Measurements from ENCODE around the gene CFAP52. TPM values are rescaled to one million over a fixed set of nuclear protein-coding genes. Genes with fewer than 3 reads are reported as not detected.
"Not testable (repeated sequence)": the region's sequence is repeated elsewhere in the genome, so short reads cannot be mapped to it uniquely, and the experiment has no call there.

The CFAP52 gene, protein sequence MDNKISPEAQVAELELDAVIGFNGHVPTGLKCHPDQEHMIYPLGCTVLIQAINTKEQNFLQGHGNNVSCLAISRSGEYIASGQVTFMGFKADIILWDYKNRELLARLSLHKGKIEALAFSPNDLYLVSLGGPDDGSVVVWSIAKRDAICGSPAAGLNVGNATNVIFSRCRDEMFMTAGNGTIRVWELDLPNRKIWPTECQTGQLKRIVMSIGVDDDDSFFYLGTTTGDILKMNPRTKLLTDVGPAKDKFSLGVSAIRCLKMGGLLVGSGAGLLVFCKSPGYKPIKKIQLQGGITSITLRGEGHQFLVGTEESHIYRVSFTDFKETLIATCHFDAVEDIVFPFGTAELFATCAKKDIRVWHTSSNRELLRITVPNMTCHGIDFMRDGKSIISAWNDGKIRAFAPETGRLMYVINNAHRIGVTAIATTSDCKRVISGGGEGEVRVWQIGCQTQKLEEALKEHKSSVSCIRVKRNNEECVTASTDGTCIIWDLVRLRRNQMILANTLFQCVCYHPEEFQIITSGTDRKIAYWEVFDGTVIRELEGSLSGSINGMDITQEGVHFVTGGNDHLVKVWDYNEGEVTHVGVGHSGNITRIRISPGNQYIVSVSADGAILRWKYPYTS
- not detected for total RNA-seq

DNA sequence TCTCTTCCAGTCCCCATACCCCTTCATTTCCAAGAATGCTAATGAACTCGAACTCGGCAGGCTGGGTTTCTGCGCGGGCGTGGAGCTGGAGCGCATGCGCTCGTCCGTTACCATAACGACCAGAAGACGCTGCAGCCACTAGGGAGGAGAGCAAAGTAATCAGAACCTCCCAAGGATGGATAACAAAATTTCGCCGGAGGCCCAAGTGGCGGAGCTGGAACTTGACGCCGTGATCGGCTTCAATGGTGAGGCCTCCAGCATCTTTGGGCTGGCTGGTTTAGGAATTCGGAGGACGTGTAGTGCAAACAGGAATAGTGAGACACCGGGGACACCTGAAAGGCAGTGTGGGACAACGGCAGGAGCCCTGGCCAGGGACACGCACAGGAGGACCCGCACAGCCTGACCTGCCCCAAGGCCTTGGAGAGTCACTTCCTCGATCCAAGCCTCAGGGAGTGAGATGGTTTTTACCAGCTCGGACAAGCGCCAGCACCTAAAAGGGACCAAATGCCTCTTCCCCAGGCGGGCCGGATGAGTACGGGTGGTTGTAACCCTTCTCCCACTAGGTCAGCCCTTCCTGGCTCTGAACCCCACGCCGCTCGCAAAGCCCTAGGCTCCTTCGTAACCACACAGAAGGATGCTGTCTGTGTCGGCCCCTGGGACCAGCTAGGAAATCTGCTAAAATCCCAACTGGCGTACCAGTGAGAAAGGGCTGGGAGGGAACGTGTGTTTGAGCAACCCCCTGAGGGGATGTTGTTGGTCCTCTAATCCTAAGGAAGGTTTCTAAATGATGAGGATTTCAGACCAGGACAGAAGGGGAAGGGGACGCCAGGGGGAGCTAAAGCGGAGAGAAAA lies at the start of gene CFAP52:
Gene CFAP52 (plus strand): TSS at position 122 of the 852 bp plus-strand sequence. CDS start 54 bp downstream, at position 176.
- intact Hi-C loops (cut with DNase I) = no loop called here
- peak; percentile 95 for ATAC-seq
- peak; percentile 89 for DNase-seq (ENCODE audit: low spot score)

DNA sequence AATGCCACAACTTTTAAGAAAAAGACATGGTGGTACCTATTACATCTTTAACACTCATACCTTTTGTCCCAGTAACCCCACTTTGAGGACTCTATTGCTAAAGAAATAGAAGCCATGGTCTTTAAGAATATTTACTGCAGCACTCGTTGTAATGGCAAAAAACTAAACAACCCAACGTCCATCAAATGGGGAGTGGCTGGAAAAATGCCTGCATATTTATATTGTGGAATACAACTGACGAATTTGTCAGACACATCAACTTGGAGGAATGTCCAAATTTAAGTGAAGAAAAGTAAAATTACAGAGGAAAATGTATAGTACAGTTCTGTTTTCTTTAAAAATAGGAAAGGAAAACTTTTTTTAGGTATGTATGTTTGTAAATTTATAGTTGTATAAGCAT lies 48.7 kb upstream of the CFAP52 start:
- ATAC-seq (no peak), DNase-seq (ENCODE audit: low spot score) (no peak)
- intact Hi-C loops (cut with DNase I) = no loop called here

DNA sequence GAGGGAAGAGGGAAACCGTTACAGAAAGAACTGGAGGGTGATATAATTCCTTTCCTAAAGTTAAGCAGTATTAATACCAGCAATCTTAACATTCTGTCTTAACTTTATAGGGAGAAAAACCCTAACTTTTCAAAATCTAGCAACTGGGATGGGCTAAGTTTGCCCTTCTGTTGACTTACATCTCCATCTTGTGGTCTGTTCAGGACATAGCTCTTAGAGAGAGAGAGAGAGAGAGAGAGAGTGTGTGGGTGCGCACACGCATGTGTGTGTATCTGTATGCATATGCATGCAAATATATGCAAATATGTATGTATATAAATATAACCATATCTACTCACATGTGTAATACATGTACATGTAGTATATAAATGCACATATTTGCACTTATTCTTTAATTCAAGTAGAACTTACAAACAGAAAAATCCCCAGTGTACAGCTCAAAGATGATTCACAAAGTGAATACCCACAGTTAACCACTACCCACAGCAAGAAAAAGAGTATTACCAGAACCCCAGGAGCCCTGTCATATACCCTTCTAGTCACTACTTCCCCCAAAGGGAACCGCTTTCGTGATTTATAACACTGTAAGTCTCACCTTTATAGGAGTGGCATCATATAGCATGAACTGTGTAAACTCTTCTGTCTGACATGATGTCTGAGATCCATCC lies 47.3 kb upstream of the CFAP52 start:
- ATAC-seq (peak; percentile 45), DNase-seq (ENCODE audit: low spot score) (no peak)
- intact Hi-C loops (cut with DNase I) = no loop called here

DNA sequence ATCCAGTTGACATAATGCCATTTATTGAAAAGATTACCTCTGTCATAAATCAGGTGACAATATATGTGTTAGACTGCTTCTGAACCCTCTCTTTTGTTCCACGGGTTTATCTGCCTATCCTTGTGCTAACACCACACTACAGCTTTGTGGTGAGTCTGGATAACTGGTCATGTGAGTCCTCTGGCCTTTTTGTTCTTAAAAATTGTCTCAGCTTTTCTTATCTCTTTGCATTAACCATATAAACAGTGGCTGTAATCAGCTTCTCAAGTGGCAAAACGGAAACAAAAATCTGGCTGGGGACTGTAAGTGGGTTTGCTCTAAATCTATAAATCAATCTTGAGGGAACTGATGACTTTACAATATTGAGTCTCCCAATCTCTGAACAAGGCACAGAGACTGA lies 45.4 kb upstream of the CFAP52 start:
- intact Hi-C loops (cut with DNase I) = no loop called here
- ATAC-seq (no peak), DNase-seq (ENCODE audit: low spot score) (no peak)

DNA sequence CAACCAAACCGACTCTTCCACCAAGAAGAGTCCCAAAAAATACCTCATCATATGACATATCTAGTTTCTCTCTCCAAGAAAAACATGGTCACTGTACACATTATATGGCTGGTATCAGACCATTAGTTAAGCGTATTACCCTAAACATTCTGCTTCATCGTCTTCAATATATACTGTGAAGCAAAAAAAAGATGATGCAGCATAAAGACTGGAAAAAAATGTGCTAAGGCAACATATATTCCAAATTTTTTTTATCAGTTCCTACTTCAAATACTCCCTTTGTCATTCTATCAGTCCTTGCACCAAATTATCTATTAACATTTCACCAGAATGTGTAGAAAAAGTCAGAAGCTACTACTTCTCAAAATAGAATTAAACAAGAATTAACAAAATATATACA lies 43.7 kb upstream of the CFAP52 start:
- intact Hi-C loops (cut with DNase I) = no loop called here
- ATAC-seq (no peak), DNase-seq (ENCODE audit: low spot score) (no peak)

DNA sequence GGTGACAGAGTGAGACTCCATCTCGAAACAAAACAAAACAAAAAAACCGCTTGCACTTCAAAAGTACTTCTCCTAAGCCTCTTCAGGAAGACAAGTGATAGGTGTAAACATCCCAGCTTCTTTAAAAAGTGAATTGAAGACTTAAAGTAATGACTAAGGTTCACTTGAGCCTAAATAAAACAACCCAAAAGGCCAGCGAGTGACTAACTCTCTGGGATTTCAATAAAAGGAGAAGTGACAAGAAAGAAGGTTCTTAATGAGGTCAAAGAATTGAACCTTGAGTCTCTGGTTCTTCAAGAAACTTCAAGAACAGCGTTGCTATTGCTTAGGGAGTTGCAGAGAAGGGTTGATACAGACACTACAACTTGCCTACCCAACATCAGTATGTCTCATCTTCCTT lies 43.0 kb upstream of the CFAP52 start:
- DNase-seq (ENCODE audit: low spot score) (no peak), ATAC-seq (no peak)
- intact Hi-C loops (cut with DNase I) = no loop called here

DNA sequence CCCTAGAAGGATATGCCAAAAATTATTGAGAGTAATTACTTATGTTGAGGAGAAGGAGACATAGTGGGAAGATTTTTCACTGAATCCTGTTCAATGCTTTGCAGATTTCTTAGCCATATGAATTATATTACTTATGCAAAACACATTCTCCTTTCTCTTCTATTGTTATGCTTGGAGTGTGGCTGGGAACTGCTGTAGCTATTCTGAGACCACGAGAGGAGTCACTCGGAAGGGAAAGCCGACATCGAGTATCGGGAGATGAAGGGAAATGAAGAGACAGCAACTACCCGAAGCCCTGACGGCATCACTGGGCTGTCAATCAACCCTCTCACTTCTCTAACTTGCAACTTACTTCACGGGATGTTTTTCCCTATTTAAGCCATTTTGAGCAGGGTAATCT lies 40.4 kb upstream of the CFAP52 start:
- no peak for DNase-seq (ENCODE audit: low spot score)
- no peak for ATAC-seq
- intact Hi-C loops (cut with DNase I) = no loop called here

DNA sequence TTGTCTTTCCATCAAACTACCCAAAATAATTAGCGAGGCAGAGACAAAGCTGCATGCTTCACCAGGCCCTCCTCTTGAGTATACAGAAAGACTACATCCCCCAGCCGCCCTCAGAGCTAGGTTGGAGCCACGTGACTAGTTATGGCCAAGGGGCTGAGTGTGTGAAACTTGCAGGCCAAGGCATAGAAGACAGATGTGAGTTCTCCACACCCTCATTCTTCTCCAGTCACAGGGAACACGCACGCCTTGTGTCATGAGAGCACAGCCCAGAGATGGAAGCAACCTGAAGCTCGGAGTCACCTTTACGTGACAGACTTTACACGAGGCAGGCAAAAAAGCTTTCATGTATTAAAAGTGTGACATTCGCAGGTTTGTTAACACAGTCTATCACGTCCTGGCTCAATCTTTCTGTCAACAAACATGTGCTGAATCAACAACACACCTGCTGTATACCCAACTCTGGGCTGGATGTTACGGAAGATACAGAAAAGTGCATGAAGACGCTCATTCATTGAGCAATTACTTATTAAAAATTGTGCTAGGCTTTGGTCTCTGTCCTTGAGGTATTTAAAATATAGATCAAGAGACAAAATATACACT lies 39.2 kb upstream of the CFAP52 start:
- DNase-seq (ENCODE audit: low spot score) = no peak
- ATAC-seq = no peak
- intact Hi-C loops (cut with DNase I) = no loop called here

DNA sequence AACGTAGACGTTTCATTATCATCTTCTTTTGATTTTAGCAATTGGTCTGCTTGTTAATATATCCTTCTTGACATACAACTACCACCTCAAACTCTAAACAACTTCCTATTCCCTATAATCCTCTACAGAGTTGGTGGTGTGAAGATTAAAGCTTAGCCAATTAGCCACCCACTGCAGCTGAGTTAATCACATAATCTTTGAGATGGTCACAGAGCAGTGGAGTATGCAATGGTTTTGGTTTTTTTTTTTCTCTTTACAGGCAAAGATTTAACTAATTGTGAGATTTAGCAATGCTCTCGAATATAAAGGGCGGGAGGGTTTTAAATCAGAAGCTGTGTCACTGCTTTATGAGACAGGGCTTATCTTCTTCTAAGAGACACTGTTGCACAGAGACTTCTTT lies 37.8 kb upstream of the CFAP52 start:
- no peak for ATAC-seq
- intact Hi-C loops (cut with DNase I) = no loop called here
- DNase-seq (ENCODE audit: low spot score) = no peak

DNA sequence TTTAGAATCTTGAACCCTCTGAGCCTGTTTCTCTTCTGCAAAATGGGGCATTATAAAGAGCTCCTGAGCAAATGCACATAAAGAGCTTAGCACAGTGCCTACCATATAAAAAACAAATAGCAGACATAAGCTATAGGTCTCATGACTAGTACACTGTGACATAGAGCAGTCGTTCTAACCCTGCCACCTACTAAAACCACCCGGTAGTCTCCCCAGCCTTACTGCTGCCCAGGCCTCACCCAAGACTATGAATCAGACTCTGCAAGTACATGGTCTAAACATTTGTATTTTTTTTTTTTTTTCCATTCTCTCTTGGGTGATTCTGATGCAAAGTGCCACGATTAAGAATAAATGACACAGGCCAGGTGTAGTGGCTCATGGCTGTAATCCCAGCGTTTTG lies 34.7 kb upstream of the CFAP52 start:
- intact Hi-C loops (cut with DNase I) = no loop called here
- ATAC-seq = no peak
- DNase-seq (ENCODE audit: low spot score) = no peak

DNA sequence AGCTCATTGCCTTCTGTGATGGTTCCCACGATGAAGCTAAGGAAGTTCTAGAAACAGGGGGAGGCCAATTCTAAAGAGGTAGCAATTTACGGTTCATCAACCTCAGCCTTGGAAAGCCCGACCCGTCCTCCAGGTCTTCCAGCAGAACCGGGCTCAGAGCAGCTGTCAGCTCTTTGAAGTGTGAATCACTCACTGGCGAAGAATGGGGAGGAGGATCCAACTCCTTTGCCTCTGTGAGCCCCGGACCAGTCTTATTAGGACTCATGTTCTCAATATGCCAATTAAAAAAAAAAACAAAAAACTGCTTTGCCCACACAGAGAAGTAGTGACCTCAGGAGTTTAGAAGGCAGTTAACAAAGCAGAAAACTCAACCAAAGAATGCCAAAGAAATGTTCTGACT lies 32.2 kb upstream of the CFAP52 start:
- intact Hi-C loops (cut with DNase I) = no loop called here
- ATAC-seq (no peak), DNase-seq (ENCODE audit: low spot score) (no peak)

DNA sequence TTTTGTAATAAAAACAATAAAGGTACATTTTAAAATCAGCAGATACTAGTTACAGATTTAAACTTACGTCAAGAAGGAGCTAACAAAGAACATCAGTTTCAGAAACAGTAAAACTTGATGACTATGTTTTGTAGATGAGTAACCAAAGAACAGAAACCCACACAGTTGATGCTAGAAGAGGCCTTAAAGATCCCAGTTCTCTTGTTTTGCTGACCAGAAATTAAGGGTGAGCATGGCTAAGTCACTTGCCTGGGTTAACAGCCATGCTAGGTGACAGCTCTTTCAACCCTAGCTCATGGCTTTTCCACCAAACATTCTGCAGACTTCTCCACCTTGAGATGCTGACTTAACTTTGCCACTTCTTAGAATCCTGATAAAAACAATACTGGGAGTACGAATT lies 27.2 kb upstream of the CFAP52 start:
- DNase-seq (ENCODE audit: low spot score) = no peak
- ATAC-seq = no peak
- intact Hi-C loops (cut with DNase I) = no loop called here

DNA sequence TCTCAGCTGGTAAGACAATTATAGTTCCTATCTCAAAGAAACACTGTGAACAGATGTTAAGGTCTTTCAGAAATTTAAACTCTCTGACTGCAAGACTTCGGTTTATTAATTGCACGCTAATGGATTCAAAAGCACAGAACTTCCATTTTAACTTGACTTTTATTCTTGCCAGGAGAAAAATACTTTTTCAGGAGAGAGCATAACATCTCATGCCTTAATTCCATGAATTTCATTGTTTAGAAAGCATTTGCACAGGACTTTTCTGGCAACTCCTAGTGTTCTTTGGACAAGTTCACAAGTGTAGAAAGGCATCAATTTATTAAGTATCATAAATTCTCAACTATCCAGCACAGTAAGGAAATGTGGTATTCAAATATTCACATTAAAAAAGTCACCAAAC lies 23.3 kb upstream of the CFAP52 start:
- DNase-seq (ENCODE audit: low spot score) = no peak
- ATAC-seq = no peak
- intact Hi-C loops (cut with DNase I) = no loop called here

DNA sequence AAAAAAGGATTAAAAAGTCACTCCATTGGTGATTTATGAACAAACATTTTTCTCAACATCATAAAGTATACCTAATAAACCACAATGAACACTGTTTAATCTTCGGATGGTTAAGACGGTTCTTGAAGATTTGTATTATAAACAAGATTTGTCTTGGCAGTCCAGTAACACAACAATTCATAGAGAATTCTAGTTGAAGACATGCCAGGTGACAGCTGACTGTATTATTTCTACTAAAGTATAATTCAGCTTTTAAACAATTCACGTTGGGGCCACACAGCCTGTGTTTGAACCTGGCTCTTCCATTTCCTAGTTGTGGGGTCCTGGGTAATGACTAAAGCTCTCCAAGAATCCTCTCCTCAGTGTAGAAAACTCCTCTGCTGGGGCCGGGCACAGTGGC lies 22.8 kb upstream of the CFAP52 start:
- ATAC-seq = no peak
- intact Hi-C loops (cut with DNase I) = no loop called here

DNA sequence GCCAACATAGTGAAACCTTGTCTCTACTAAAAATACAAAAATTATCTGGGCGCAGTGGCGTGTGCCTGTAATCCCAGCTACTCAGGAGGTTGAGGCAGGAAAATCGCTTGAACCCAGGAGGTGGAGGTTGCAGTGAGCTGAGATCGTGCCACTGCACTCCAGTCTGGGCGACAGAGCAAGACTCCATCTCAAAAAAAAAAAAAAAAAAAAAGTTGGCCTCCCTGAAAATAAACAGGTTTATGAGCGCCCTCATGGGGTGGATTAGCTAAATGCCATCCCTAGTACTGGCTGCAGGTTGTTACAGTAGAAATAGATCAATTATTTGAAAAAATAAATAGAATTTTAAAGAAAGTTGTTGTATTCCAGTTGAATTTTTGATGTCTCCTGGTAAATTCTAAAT lies 21.7 kb upstream of the CFAP52 start:
- intact Hi-C loops (cut with DNase I); ATAC-seq; DNase-seq (ENCODE audit: low spot score): not testable (repeated sequence)

More for the DNA sequence above, 22.8 kb upstream of the CFAP52 start:
- DNase-seq (ENCODE audit: low spot score) = no peak

DNA sequence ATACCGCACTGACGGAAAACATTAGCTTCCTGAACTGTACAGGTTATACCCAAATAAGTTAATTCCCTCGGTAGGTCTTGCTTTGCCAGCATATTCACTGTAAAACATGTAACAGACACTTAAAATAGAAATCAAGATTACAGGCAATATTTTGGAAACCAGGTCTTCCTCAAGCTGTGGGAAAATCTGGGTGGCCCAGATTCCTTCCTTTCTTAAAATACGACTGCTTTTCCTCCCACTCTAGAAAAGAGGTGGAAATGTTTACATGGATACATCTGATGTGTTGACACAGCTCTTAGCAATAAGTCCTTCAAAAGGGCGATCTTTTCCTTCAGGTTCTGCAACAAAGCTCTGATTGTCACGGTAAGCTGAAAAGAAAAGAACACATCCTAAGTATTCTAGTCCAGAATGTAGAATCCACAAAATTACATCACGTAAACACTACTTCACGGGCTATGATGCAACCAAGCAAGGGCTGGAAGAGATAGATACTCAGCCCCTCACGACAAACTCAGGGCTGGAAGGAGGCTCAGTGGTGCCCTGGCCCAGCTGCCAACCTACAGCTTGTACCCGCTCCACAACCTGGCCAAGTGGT lies 19.2 kb upstream of the CFAP52 start:
- intact Hi-C loops (cut with DNase I) = no loop called here
- ATAC-seq (peak; percentile 80), DNase-seq (ENCODE audit: low spot score) (no peak)

DNA sequence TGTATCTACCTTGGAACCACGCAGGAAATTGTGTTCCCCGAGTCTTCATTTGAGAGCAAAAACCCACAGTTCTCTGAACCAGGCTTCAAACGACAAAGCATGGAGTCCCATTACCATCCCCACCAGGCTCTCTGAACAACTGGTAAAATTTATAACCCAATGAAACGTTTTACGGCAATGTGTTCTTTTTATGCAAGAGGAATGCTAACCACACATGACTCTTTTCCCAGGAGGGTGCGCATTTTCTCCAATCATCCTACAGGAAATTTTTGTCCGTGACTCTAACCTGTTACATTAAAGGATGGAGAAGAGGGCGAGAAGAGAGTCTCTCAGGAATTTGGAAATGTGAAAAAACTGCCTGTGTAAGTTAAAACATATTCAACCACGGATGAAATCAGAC lies 18.6 kb upstream of the CFAP52 start:
- DNase-seq (ENCODE audit: low spot score) (no peak), ATAC-seq (peak; percentile 45)
- intact Hi-C loops (cut with DNase I) = no loop called here

DNA sequence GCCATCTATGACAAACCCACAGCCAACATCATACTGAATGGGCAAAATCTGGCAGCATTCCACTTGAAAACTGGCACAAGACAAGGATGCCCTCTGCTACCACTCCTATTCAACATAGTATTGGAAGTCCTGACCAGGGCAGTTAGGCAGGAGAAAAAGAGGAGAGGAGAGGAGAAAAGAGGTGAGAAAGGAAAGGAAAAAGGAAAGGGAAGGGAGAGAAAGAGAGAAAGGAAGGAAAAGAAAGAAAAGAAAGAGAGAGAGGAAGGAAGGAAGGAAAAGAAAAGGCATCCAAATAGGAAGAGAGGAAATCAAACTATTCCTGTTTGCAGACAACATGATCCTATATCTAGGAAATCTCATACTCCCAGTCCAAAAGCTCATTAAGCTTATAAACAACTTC lies 12.3 kb upstream of the CFAP52 start:
- ATAC-seq = no peak
- DNase-seq (ENCODE audit: low spot score) = no peak
- intact Hi-C loops (cut with DNase I) = no loop called here

DNA sequence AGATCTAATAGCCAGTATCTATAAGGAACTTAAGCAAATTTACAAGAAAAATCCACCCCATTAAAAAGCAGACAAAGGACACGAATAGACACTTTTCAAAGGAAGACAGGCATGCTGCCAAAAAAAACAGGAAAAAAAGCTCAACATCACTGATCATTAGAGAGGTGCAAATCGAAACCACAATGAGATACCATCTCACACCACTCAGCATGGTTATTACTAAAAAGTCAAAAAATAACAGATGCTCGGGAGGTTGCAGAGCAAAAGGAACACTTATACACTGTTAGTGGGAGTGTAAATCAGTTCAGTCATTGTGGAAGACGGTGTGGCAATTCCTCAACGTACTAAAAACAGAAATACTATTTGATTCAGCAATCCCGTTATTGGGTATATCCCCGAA lies 10.4 kb upstream of the CFAP52 start:
- ATAC-seq (no peak), DNase-seq (ENCODE audit: low spot score) (no peak)
- intact Hi-C loops (cut with DNase I) = no loop called here
